Natural killer cell (primary cell): ENCODE data around the gene THEMIS2. TPM values are rescaled to one million over a fixed set of nuclear protein-coding genes. Genes with fewer than 3 reads are reported as not detected.

Source experiments
- ATAC-seq, 3 donors: fragments of 150-1000 bp in 2 of 3; fragments of 200-7000 bp in 1 of 3; cut with Tn5 transposase; 1 replicate in 1 of 3; 2 replicates in 2 of 3; pipeline ENCODE4 v1.10.0; 2021; ENCODE audit warnings: mild to moderate bottlenecking in 2 of 3, moderate library complexity in 2 of 3
- DNase-seq, 2 donors: peaks; one replicate each; pipeline versions ENCODE4 v3.0.0 to v3.0.0-alpha.2; 2013 to 2021; ENCODE audit warnings: mixed read lengths in 1 of 2
- H3K27ac ChIP-seq: one replicate; pipeline ENCODE4 v1.5.1; 2013; ENCODE audit warnings: mild to moderate bottlenecking, low read length
- H3K27me3 ChIP-seq: one replicate; pipeline ENCODE4 v1.6.1; 2013; ENCODE audit warnings: low read length; ENCODE audit not compliant: control insufficient read depth, insufficient read depth
- H3K36me3 ChIP-seq: one replicate; pipeline ENCODE4 v1.6.1; 2013; ENCODE audit warnings: low read length; ENCODE audit not compliant: control insufficient read depth, insufficient read depth
- H3K4me1 ChIP-seq: one replicate; pipeline ENCODE4 v1.6.1; 2013; ENCODE audit warnings: low read length; ENCODE audit not compliant: control insufficient read depth, insufficient read depth
- H3K4me3 ChIP-seq: one replicate; pipeline ENCODE4 v1.5.1; 2013; ENCODE audit warnings: low read length
- H3K9me3 ChIP-seq: one replicate; pipeline ENCODE4 v1.6.1; 2013; ENCODE audit warnings: low read length; ENCODE audit not compliant: control insufficient read depth, insufficient read depth
- H3K27ac Mint-ChIP-seq, 2 donors: one replicate each; pipeline ENCODE4 v1.8.0; 2022; ENCODE audit warnings: mild to moderate bottlenecking in 2 of 2, mixed read lengths in 2 of 2, moderate library complexity in 1 of 2
- H3K27me3 Mint-ChIP-seq, 2 donors: one replicate each; pipeline ENCODE4 v1.8.0; 2022; ENCODE audit warnings: low read depth in 2 of 2, mixed read lengths in 2 of 2
- H3K36me3 Mint-ChIP-seq: one replicate; pipeline ENCODE4 v1.8.0; 2022; ENCODE audit warnings: mixed read lengths
- H3K4me1 Mint-ChIP-seq, 2 donors: one replicate each; pipeline ENCODE4 v1.8.0; 2022; ENCODE audit warnings: mixed read lengths in 2 of 2
- H3K4me3 Mint-ChIP-seq: one replicate; pipeline ENCODE4 v1.8.0; 2022; ENCODE audit warnings: mild to moderate bottlenecking, moderate library complexity, mixed read lengths
- H3K9me3 Mint-ChIP-seq, 2 donors: one replicate each; pipeline ENCODE4 v1.8.0; 2022; ENCODE audit warnings: mixed read lengths in 2 of 2
- CTCF ChIP-seq: fragments of 200-600 bp; IDR thresholded peaks from one replicate; pipeline ENCODE4 v1.8.0; 2022; ENCODE audit warnings: antibody characterized with exemption
- WGBS: methylation state at CpG from one replicate; pipeline ENCODE4 v1.1.7; 2013; ENCODE audit warnings: missing lambda C conversion rate; ENCODE audit not compliant: insufficient coverage; 5-methylcytosine and 5-hydroxymethylcytosine counted together
- intact Hi-C: fragments of 100-400 bp; cut with micrococcal nuclease; formaldehyde crosslinking; loops from one replicate; pipeline ENCODE4 v1.14.2; 2022
- total RNA-seq, 4 donors: library from RNA; stranded (reverse); fragments of 120-200 nt in 1 of 4; gene quantifications; one replicate each; pipeline versions ENCODE4 v1.2.3 to v1.2.4, GENCODE V29; 2013 to 2022

The THEMIS2 gene
- total RNA-seq, 3 donors from 2014 or later (not counting 1 experiment from before 2014, with no cell fraction given), result 104 to 234 (median 122) TPM

- no peak for DNase-seq
- no peaks in the 10 kb centered on the region for H3K4me1 ChIP-seq
- H3K4me1 Mint-ChIP-seq, result no peaks in the 10 kb centered on the region
- H3K27ac ChIP-seq, result no peak overlapping the region
- no peak overlapping the region for H3K4me3 ChIP-seq
- no peaks in the 10 kb centered on the region for H3K36me3 Mint-ChIP-seq
- H3K9me3 ChIP-seq, result no peaks in the 10 kb centered on the region
- 100% methylated on average over 1 of the region's 3 CpGs for WGBS
- no peaks in the 10 kb centered on the region for H3K27me3 ChIP-seq
- intact Hi-C loops, result no loop called here
- H3K4me3 Mint-ChIP-seq, result no peak overlapping the region
- no peak overlapping the region for H3K27ac Mint-ChIP-seq
- H3K36me3 ChIP-seq, result no peaks in the 10 kb centered on the region
- no peak for TF ChIP-seq CTCF
- H3K27me3 Mint-ChIP-seq, result peaks cover 0 to 3% of the 10 kb centered on the region in 2 donors
- ATAC-seq, result no peak
- H3K9me3 Mint-ChIP-seq, result no peaks in the 10 kb centered on the region
Measured at GRCh38 chr1:27922272-27922671, 49.9 kb downstream of the THEMIS2 start.

- no peak overlapping the region for H3K27ac ChIP-seq
- ATAC-seq (no peak), DNase-seq (no peak)
- H3K27me3 ChIP-seq, result no peaks in the 10 kb centered on the region
- H3K4me1 ChIP-seq, result no peaks in the 10 kb centered on the region
- peaks cover 0 to 4% of the 10 kb centered on the region in 2 donors for H3K4me1 Mint-ChIP-seq
- no peak overlapping the region for H3K27ac Mint-ChIP-seq
- H3K4me3 Mint-ChIP-seq, result no peak overlapping the region
- no peaks in the 10 kb centered on the region for H3K9me3 Mint-ChIP-seq
- no peak for TF ChIP-seq CTCF
- H3K36me3 Mint-ChIP-seq, result no peaks in the 10 kb centered on the region
- H3K9me3 ChIP-seq, result no peaks in the 10 kb centered on the region
- WGBS, result 92% methylated on average over 3 of the region's 5 CpGs
- H3K4me3 ChIP-seq, result no peak overlapping the region
- intact Hi-C loops, result no loop called here
- no peaks in the 10 kb centered on the region for H3K36me3 ChIP-seq
- peaks cover 0 to 4% of the 10 kb centered on the region in 2 donors for H3K27me3 Mint-ChIP-seq
Measured at GRCh38 chr1:27928216-27928954, 56.0 kb downstream of the THEMIS2 start.

GRCh38 chr1:27931184-27931583 lies 58.8 kb downstream of the THEMIS2 start:
- ATAC-seq (no peak), DNase-seq (no peak)
- H3K4me1 ChIP-seq, result peaks cover 12% of the 10 kb centered on the region
- Mint-ChIP-seq H3K36me3 (no peaks in the 10 kb centered on the region), H3K4me3 (no peak overlapping the region), H3K27ac (no peak overlapping the region), H3K9me3 (no peaks in the 10 kb centered on the region), H3K27me3 (peaks cover 11 to 19% of the 10 kb centered on the region in 2 donors), H3K4me1 (peaks cover 0 to 12% of the 10 kb centered on the region in 2 donors)
- intact Hi-C loops, result no loop called here
- no peak for TF ChIP-seq CTCF
- no peaks in the 10 kb centered on the region for H3K27me3 ChIP-seq
- H3K9me3 ChIP-seq, result no peaks in the 10 kb centered on the region
- H3K4me3 ChIP-seq, result no peak overlapping the region
- no peaks in the 10 kb centered on the region for H3K36me3 ChIP-seq
- no peak overlapping the region for H3K27ac ChIP-seq
- 93% methylated on average over 6 of the region's 6 CpGs for WGBS

GRCh38 chr1:27931759-27932158 lies 59.4 kb downstream of the THEMIS2 start:
- no peak overlapping the region for H3K4me3 Mint-ChIP-seq
- ATAC-seq, result no peak
- no peaks in the 10 kb centered on the region for H3K36me3 ChIP-seq
- no peaks in the 10 kb centered on the region for H3K27me3 ChIP-seq
- no peak for TF ChIP-seq CTCF
- intact Hi-C loops, result no loop called here
- peaks cover 11 to 19% of the 10 kb centered on the region in 2 donors for H3K27me3 Mint-ChIP-seq
- no peak for DNase-seq
- peaks cover 0 to 12% of the 10 kb centered on the region in 2 donors for H3K4me1 Mint-ChIP-seq
- H3K9me3 ChIP-seq, result no peaks in the 10 kb centered on the region
- H3K27ac ChIP-seq, result no peak overlapping the region
- H3K27ac Mint-ChIP-seq, result no peak overlapping the region
- WGBS, result 69% methylated on average over 3 of the region's 4 CpGs
- H3K4me1 ChIP-seq, result peaks cover 12% of the 10 kb centered on the region
- no peaks in the 10 kb centered on the region for H3K36me3 Mint-ChIP-seq
- no peak overlapping the region for H3K4me3 ChIP-seq
- H3K9me3 Mint-ChIP-seq, result no peaks in the 10 kb centered on the region
